Keratinocyte (primary cell): Measurements from ENCODE around the gene CRHR2. TPM values are rescaled to one million over a fixed set of nuclear protein-coding genes. Genes with fewer than 3 reads are reported as not detected.

Source experiments
- DNase-seq: peaks from one replicate; pipeline ENCODE4 v3.0.0-alpha.2; 2011; ENCODE audit warnings: low read depth, missing footprints, low spot score
- FAIRE-seq: peaks from 2 replicates; lab custom pipeline; 2011; peaks lifted over from hg19 to GRCh38; lab: Jason Lieb, UNC
- H2AFZ ChIP-seq: 2 replicates; pipeline ENCODE4 v1.6.0; 2012; ENCODE audit warnings: low read length, control low read depth, inconsistent platforms; ENCODE audit not compliant: control insufficient read depth
- H3K27ac ChIP-seq: 2 replicates; pipeline ENCODE4 v1.5.1; 2011; ENCODE audit warnings: low read length; ENCODE audit not compliant: control insufficient read depth, insufficient read depth
- H3K27me3 ChIP-seq: 3 replicates; pipeline ENCODE4 v1.6.0; 2011; ENCODE audit warnings: low read length; ENCODE audit not compliant: control insufficient read depth, insufficient read depth; ENCODE audit errors: extremely low read depth
- H3K36me3 ChIP-seq, 2 experiments: 2 replicates in 1 of 2; 3 replicates in 1 of 2; pipeline ENCODE4 v1.5.1; 2011; ENCODE audit warnings: low read length in 2 of 2, mild to moderate bottlenecking in 1 of 2; ENCODE audit not compliant: control insufficient read depth in 2 of 2, insufficient read depth in 2 of 2; ENCODE audit errors: extremely low read depth in 1 of 2
- H3K4me1 ChIP-seq: 3 replicates; pipeline ENCODE4 v1.5.1; 2011; ENCODE audit warnings: low read length; ENCODE audit not compliant: control insufficient read depth, insufficient read depth; ENCODE audit errors: extremely low read depth
- H3K4me2 ChIP-seq: 3 replicates; pipeline ENCODE4 v1.6.0; 2011; ENCODE audit warnings: low read depth, low read length; ENCODE audit not compliant: control insufficient read depth, insufficient read depth; ENCODE audit errors: extremely low read depth
- H3K4me3 ChIP-seq, 3 experiments: fragments of 200-600 bp in 1 of 3; sonication (generic) in 1 of 3; 2 replicates in 2 of 3; 3 replicates in 1 of 3; pipeline ENCODE4 v1.5.1; 2011 to 2016; ENCODE audit warnings: low read length in 3 of 3, mild to moderate bottlenecking in 3 of 3, control low read depth in 2 of 3, inconsistent platforms in 1 of 3, low read depth in 1 of 3, mixed read lengths in 1 of 3, mixed run types in 1 of 3, moderate library complexity in 1 of 3; ENCODE audit not compliant: control insufficient read depth in 2 of 3, insufficient read depth in 2 of 3; ENCODE audit errors: extremely low read depth in 1 of 3
- H3K79me2 ChIP-seq: 2 replicates; pipeline ENCODE4 v1.6.0; 2012; ENCODE audit warnings: low read length; ENCODE audit not compliant: control insufficient read depth, insufficient read depth
- H3K9ac ChIP-seq: 3 replicates; pipeline ENCODE4 v1.6.0; 2011; ENCODE audit warnings: low read length; ENCODE audit not compliant: control insufficient read depth, insufficient read depth; ENCODE audit errors: extremely low read depth
- H3K9me1 ChIP-seq: 3 replicates; pipeline ENCODE4 v1.6.0; 2011; ENCODE audit warnings: low read length; ENCODE audit not compliant: control insufficient read depth, insufficient read depth; ENCODE audit errors: extremely low read depth
- H3K9me3 ChIP-seq: 2 replicates; pipeline ENCODE4 v1.5.1; 2012; ENCODE audit warnings: low read depth, low read length; ENCODE audit not compliant: control insufficient read depth
- H4K20me1 ChIP-seq: 3 replicates; pipeline ENCODE4 v1.6.0; 2011; ENCODE audit warnings: low read length; ENCODE audit not compliant: control insufficient read depth, insufficient read depth; ENCODE audit errors: extremely low read depth
- CTCF ChIP-seq, 3 experiments: IDR thresholded peaks in 1 of 3; conservative IDR thresholded peaks in 1 of 3; optimal IDR thresholded peaks in 1 of 3; 2 replicates in 2 of 3; 3 replicates in 1 of 3; pipeline versions ENCODE3 to v1.5.1; 2011; ENCODE audit warnings: low read length in 3 of 3, mild to moderate bottlenecking in 3 of 3, moderate library complexity in 2 of 3, control low read depth in 1 of 3, inconsistent platforms in 1 of 3; ENCODE audit not compliant: insufficient read depth in 2 of 3; ENCODE audit errors: extremely low read depth in 1 of 3
- EZH2 ChIP-seq: IDR thresholded peaks from one replicate; pipeline ENCODE4 v1.6.1; 2012; ENCODE audit warnings: inconsistent platforms, mild to moderate bottlenecking, low read length, moderate library complexity
- dilution Hi-C: fragments of 300-500 bp; cut with MboI; formaldehyde crosslinking; loops from one replicate; pipeline ENCODE4 v1.7.0; 2020; ENCODE audit warnings: low sequenced_read_pairs; ENCODE audit not compliant: extremely low pct_ligation_motif_present
- polyA plus RNA-seq, 5 experiments: library from polyadenylated mRNA; depleted of rRNA in 3 of 5; stranded (reverse) in 3 of 5; stranded (forward) in 1 of 5; unstranded in 1 of 5; fragments of >200 nt; gene quantifications; 1 replicate in 1 of 5; 2 replicates in 3 of 5; 3 replicates in 1 of 5; pipeline versions ENCODE4 v1.2.1 to v1.2.3, GENCODE V29; 2011 to 2012; ENCODE audit warnings: missing spikeins in 2 of 5, low read depth in 1 of 5, low replicate concordance in 1 of 5

The CRHR2 gene
- polyA plus RNA-seq, 1 donor (not counting 4 experiments of a cell fraction or from before 2014, with no cell fraction given), result not detected

GRCh38 chr7:30674876-30675275 lies 7.4 kb downstream of the CRHR2 start:
- no peaks in the 10 kb centered on the region for H3K4me1 ChIP-seq
- H3K27me3 ChIP-seq, result peaks cover 29% of the 10 kb centered on the region
- H3K27ac ChIP-seq, result no peak overlapping the region
- no peak overlapping the region for H3K9ac ChIP-seq
- no peak for DNase-seq
- no peak for TF ChIP-seq EZH2
- no peak for TF ChIP-seq CTCF (optimal IDR thresholded peaks at IDR 0.05 in 1 of 3, IDR thresholded peaks at IDR 0.05 in 1 of 3, conservative IDR thresholded peaks at IDR 0.05 in 1 of 3; ENCODE audit: extremely low read depth in 1 of 3, insufficient read depth in 2 of 3, low read length in 3 of 3)
- H3K79me2 ChIP-seq, result no peaks in the 10 kb centered on the region
- dilution Hi-C loops, result no loop called here
- H3K9me3 ChIP-seq, result no peaks in the 10 kb centered on the region
- H3K36me3 ChIP-seq, result no peaks in the 10 kb centered on the region
- H3K4me3 ChIP-seq, result no peak overlapping the region
- H2AFZ ChIP-seq, result no peak overlapping the region
- no peak overlapping the region for H3K4me2 ChIP-seq
- peaks cover 4% of the 10 kb centered on the region for H4K20me1 ChIP-seq
- FAIRE-seq, result no peak
- peaks cover 2% of the 10 kb centered on the region for H3K9me1 ChIP-seq

- H3K27ac ChIP-seq, result no peak overlapping the region
- FAIRE-seq, result no peak
- H4K20me1 ChIP-seq, result peaks cover 4% of the 10 kb centered on the region
- peaks cover 2% of the 10 kb centered on the region for H3K9me1 ChIP-seq
- H3K36me3 ChIP-seq, result no peaks in the 10 kb centered on the region
- H3K4me2 ChIP-seq, result no peak overlapping the region
- H3K9ac ChIP-seq, result no peak overlapping the region
- no peak overlapping the region for H2AFZ ChIP-seq
- H3K27me3 ChIP-seq, result peaks cover 25% of the 10 kb centered on the region
- TF ChIP-seq EZH2 (no peak), CTCF (optimal IDR thresholded peaks at IDR 0.05 in 1 of 3, IDR thresholded peaks at IDR 0.05 in 1 of 3, conservative IDR thresholded peaks at IDR 0.05 in 1 of 3; ENCODE audit: extremely low read depth in 1 of 3, insufficient read depth in 2 of 3, low read length in 3 of 3) (no peak)
- no peaks in the 10 kb centered on the region for H3K4me1 ChIP-seq
- DNase-seq, result no peak
- dilution Hi-C loops, result no loop called here
- H3K79me2 ChIP-seq, result no peaks in the 10 kb centered on the region
- H3K9me3 ChIP-seq, result no peaks in the 10 kb centered on the region
- H3K4me3 ChIP-seq, result no peak overlapping the region
These were observed 7.8 kb downstream of the CRHR2 start for GRCh38 chr7:30674420-30674819.
